ENCODE results near the gene PHLDA3.

DNA sequence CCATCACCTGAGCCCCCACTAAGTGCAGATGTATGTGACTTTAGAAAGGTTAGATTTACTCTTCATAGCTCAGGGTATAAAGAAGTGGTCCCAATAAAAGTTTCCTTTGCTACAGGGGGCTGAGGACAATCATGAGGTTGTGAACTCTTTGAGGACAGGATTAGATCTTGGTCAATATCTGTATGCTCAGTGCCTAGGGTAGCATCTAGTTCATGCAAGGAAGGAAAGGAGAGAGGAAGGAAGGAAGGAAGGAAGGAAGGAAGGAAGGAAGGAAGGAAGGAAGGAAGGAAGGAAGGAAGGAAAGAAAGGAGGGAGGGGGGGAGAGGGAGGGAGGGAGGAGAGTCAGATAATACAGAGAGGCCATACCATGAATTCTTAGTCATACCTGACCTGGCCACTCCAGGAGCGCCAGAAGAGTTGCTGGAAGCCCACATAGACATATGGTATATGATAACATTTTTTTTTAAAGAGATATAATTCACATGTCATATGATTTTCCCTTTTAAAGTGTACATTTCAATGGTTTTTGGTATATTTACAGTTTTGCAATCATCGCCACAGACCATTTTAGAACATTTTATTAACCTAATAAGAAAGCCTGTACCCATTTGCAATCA lies 47.6 kb upstream of the PHLDA3 start:
- TF ChIP-seq, protein P1, sequence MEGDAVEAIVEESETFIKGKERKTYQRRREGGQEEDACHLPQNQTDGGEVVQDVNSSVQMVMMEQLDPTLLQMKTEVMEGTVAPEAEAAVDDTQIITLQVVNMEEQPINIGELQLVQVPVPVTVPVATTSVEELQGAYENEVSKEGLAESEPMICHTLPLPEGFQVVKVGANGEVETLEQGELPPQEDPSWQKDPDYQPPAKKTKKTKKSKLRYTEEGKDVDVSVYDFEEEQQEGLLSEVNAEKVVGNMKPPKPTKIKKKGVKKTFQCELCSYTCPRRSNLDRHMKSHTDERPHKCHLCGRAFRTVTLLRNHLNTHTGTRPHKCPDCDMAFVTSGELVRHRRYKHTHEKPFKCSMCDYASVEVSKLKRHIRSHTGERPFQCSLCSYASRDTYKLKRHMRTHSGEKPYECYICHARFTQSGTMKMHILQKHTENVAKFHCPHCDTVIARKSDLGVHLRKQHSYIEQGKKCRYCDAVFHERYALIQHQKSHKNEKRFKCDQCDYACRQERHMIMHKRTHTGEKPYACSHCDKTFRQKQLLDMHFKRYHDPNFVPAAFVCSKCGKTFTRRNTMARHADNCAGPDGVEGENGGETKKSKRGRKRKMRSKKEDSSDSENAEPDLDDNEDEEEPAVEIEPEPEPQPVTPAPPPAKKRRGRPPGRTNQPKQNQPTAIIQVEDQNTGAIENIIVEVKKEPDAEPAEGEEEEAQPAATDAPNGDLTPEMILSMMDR (IDR thresholded peaks at IDR 0.05) = no peak
- no peak for TF ChIP-seq POLR2A (IDR thresholded peaks at IDR 0.05)
